Ishikawa (cell line): ENCODE results near the gene MYL7.

Experiments used
- CEBPB ChIP-seq: IDR thresholded peaks from 2 replicates; pipeline ENCODE4 v1.6.1; 2012
- CREB1 ChIP-seq: IDR thresholded peaks from 2 replicates; pipeline ENCODE4 v1.6.1; 2012; ENCODE audit warnings: low read depth
- EGR1 ChIP-seq: IDR thresholded peaks from 2 replicates; pipeline ENCODE4 v1.6.1; 2012
- EP300 ChIP-seq: IDR thresholded peaks from 2 replicates; pipeline ENCODE4 v1.6.1; 2012; ENCODE audit warnings: borderline replicate concordance
- FOXM1 ChIP-seq: IDR thresholded peaks from 2 replicates; pipeline ENCODE4 v1.6.1; 2012; ENCODE audit warnings: low read depth, borderline replicate concordance
- NFIC ChIP-seq: IDR thresholded peaks from 2 replicates; pipeline ENCODE4 v1.6.1; 2012
- RAD21 ChIP-seq: IDR thresholded peaks from 2 replicates; pipeline ENCODE4 v1.6.1; 2012; ENCODE audit warnings: low read depth
- TAF1 ChIP-seq: IDR thresholded peaks from 2 replicates; pipeline ENCODE4 v1.6.1; 2012; ENCODE audit warnings: low read depth, mild to moderate bottlenecking
- TCF12 ChIP-seq: IDR thresholded peaks from 2 replicates; pipeline ENCODE4 v1.6.1; 2012; ENCODE audit warnings: low read depth
- TEAD4 ChIP-seq: IDR thresholded peaks from 2 replicates; pipeline ENCODE4 v1.6.1; 2012
- YY1 ChIP-seq: IDR thresholded peaks from 2 replicates; pipeline ENCODE4 v1.6.1; 2012; ENCODE audit warnings: low read depth
- ZBTB7A ChIP-seq: IDR thresholded peaks from 2 replicates; pipeline ENCODE4 v1.6.1; 2012; ENCODE audit warnings: low read depth
- TF ChIP-seq, protein P1 (sequence below): IDR thresholded peaks from 2 replicates; pipeline ENCODE4 v1.6.1; 2012; ENCODE audit warnings: low read depth, mild to moderate bottlenecking
- TF ChIP-seq, protein P2 (sequence below): IDR thresholded peaks from 2 replicates; pipeline ENCODE4 v1.6.1; 2012
- TF ChIP-seq, protein P3 (sequence below): IDR thresholded peaks from 2 replicates; pipeline ENCODE4 v1.6.1; 2012

Gene MYL7, protein sequence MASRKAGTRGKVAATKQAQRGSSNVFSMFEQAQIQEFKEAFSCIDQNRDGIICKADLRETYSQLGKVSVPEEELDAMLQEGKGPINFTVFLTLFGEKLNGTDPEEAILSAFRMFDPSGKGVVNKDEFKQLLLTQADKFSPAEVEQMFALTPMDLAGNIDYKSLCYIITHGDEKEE

DNA sequence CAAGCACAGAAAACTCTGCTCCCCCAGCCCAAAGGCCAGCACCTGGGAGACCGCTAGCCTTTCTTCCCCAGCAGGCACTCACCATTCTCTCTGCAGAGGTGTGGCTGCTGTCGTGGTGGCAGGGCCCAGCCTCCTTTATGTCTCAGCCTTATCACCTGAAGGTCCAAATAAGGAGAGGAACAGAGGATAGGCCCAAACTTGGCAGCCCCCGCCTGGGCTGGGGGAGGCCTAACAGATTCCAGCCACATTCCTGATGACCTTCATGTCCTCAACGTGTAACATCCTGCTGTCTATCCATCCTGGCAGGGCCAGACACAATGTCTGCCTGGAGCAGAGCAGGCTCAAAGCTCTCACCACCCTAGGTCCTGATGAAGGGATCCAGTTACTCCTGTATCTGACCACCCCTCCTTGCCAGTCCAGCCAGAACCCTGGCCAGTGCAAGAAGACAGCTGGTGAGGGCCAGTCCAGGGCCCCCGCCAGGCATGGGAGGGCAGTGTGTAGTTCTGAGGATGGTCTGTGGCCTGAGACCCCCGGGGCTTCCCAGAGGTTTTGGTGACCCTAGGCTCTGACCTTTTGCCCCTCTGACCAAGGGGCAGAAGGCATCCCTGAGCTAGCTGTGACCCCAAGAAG lies at the start of gene MYL7:
TSS of gene MYL7 (minus strand) at position 112 of the 630 bp plus-strand sequence. CDS start at position 85, 27 bp downstream.
- no peak for TF ChIP-seq RAD21
- TF ChIP-seq TEAD4, result no peak
- no peak for TF ChIP-seq FOXM1
- TF ChIP-seq CREB1, result no peak
- TF ChIP-seq CEBPB, result no peak
- no peak for TF ChIP-seq YY1
- TF ChIP-seq, protein P1, sequence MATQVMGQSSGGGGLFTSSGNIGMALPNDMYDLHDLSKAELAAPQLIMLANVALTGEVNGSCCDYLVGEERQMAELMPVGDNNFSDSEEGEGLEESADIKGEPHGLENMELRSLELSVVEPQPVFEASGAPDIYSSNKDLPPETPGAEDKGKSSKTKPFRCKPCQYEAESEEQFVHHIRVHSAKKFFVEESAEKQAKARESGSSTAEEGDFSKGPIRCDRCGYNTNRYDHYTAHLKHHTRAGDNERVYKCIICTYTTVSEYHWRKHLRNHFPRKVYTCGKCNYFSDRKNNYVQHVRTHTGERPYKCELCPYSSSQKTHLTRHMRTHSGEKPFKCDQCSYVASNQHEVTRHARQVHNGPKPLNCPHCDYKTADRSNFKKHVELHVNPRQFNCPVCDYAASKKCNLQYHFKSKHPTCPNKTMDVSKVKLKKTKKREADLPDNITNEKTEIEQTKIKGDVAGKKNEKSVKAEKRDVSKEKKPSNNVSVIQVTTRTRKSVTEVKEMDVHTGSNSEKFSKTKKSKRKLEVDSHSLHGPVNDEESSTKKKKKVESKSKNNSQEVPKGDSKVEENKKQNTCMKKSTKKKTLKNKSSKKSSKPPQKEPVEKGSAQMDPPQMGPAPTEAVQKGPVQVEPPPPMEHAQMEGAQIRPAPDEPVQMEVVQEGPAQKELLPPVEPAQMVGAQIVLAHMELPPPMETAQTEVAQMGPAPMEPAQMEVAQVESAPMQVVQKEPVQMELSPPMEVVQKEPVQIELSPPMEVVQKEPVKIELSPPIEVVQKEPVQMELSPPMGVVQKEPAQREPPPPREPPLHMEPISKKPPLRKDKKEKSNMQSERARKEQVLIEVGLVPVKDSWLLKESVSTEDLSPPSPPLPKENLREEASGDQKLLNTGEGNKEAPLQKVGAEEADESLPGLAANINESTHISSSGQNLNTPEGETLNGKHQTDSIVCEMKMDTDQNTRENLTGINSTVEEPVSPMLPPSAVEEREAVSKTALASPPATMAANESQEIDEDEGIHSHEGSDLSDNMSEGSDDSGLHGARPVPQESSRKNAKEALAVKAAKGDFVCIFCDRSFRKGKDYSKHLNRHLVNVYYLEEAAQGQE, result no peak
- TF ChIP-seq, protein P2, sequence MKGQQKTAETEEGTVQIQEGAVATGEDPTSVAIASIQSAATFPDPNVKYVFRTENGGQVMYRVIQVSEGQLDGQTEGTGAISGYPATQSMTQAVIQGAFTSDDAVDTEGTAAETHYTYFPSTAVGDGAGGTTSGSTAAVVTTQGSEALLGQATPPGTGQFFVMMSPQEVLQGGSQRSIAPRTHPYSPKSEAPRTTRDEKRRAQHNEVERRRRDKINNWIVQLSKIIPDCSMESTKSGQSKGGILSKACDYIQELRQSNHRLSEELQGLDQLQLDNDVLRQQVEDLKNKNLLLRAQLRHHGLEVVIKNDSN, result no peak
- no peak for TF ChIP-seq EGR1
- TF ChIP-seq TAF1, result no peak
- TF ChIP-seq EP300, result no peak
- TF ChIP-seq, protein P3, sequence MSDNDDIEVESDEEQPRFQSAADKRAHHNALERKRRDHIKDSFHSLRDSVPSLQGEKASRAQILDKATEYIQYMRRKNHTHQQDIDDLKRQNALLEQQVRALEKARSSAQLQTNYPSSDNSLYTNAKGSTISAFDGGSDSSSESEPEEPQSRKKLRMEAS, result no peak

DNA sequence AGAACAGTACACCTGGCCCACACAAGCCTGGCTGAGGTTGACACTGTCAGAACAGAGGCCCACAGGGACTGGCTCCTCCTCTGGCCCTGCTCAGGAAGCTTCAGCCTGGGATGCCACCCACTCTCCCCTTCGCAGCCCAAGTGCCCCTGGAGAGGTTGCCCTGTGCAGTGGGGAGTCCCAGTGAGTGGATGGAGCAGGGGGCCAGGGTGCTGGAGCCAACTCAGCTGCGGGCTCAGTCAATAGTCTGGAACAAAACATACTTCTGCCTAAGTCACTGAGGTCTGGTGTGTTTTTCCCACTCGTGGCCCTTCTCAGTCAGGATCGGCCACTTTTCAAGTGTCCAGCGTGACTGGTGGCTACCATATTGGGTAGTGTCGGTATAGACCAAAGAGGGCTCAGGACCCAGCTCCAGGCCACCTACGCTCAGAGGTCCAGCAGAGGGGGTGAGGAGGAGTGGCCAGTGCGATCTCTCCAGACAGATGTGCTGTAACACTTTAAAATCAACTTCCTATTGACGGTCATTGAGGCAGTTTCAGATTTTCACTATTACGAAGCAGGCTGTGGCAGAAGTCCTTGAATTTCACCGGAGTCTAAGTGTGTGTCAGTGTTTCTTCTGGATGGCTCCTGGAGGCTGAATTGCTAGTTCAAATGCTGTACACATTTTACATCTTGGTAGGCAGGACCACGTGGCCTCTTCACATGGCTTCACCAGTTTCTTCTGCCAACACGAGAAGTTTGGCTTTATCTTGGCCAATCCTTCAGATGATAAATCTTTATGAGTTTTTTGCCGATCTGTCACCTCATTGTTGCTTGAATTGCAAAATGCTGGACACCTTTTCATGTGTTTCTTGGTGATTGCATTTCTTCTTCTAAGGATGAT lies 49.1 kb upstream of the MYL7 start:
- TF ChIP-seq FOXM1, result no peak
- TF ChIP-seq YY1, result no peak
- TF ChIP-seq, protein P2, result no peak
- no peak for TF ChIP-seq CREB1
- no peak for TF ChIP-seq TCF12
- TF ChIP-seq RAD21, result no peak
- TF ChIP-seq NFIC, result no peak
- no peak for TF ChIP-seq TAF1
- TF ChIP-seq TEAD4, result no peak
- no peak for TF ChIP-seq EGR1
- TF ChIP-seq ZBTB7A, result no peak
- no peak for TF ChIP-seq CEBPB

DNA sequence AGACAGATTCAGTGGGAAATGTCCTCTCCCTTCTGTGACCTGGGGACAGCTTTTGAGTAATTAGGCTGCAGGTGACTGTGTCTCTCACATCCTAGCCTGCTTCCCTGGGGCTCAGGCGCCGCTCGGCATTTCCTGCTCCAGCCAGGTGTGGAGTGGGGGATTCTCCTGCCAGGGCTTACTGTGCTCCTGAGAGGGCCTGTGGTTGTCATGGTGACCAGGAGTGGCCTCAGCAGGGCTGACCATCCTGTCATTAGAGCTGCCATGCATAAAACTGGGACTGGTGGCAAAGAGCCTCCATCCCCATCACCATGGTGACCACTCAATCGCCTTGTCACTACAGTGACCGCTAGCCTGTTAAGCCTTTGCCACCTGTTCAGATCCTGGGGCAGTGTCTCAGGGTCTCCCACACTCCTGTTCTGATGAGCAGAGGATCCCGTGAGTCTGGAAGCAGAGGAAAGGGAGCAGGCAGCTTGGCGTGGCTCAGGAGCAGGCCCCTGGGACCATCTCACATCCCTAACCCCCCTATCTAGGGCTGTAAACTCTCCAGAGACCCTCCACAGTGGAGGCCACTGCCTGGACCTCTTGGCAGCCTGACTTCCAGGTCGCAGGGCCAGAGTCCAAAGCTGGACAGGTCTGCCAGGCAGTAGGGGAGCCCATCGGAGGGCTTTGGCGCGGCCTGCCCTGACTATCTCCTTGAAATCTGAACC lies 48.3 kb upstream of the MYL7 start, which contains the start of gene GCK:
TSS of gene GCK (minus strand) at position 154 of the 707 bp plus-strand sequence. CDS start 486 bp downstream, outside the sequence.
- no peak for TF ChIP-seq CREB1
- peak; percentile 46; the same call in 1 of the 2 replicates for TF ChIP-seq TCF12

DNA sequence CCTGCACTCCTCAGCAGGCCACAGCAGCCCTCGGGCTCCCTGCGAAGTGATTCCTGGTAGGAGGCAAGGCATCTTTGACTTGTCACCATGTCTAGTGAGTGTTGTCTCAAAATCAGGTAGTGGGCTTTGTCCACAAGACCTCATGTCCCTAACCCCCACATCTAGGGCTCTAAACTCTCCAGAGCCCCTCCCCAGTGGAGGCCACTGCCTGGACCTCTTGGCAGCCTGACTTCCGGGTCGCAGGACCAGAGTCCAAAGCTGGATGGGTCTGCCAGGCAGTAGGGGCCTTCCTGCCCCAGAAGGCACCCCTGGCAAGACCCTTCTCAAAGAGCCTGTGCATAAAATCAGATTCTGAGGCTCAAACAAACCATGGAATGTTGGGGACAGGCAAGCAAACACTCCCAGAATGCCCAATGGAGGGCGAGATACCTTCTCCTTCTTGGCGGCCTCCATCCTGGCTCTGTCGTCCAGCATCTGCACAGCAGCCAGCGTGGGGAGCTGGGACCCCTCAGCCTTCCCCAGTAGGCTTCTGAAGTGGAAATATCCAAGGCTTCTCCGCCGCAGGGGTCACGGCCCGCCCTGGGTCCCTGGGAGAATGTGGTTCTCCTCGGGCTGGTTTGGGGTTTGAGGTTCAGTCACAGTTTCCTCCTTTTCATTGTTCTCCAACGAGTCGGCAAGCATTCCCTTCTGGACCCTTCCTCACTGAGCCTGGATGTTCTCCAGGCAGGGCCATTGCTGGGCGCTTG lies 47.5 kb upstream of the MYL7 start:
- TF ChIP-seq, protein P2, result no peak
- TF ChIP-seq CREB1, result no peak
- no peak for TF ChIP-seq CEBPB
- TF ChIP-seq YY1, result no peak
- TF ChIP-seq, protein P1, result no peak
- no peak for TF ChIP-seq EP300
- TF ChIP-seq RAD21, result no peak
- no peak for TF ChIP-seq EGR1
- TF ChIP-seq NFIC, result no peak
- no peak for TF ChIP-seq TCF12
